A673 (cell line): ENCODE data around the gene VWA7. TPM values are rescaled to one million over a fixed set of nuclear protein-coding genes. Genes with fewer than 3 reads are reported as not detected.

Source experiments
- BruUV-seq: library from RNA; stranded (reverse); fragments of 400-500 nt; replicated peaks from 2 replicates; lab custom pipeline; 2021; lab: Mats Ljungman, UMichigan
- CTCF ChIA-PET: fragments of 300-600 bp; sonication (Branson Sonifier 250); formaldehyde crosslinking; loops from one replicate; lab custom pipeline; 2022; ENCODE audit warnings: antibody characterized with exemption; lab: Charles Lee
- POLR2A ChIA-PET: fragments of 300-600 bp; sonication (Branson Sonifier 250); formaldehyde crosslinking; loops from one replicate; lab custom pipeline; 2022; ENCODE audit warnings: antibody characterized with exemption; ENCODE audit not compliant: low non-redundant PET; lab: Charles Lee
- DNase-seq: peaks from one replicate; pipeline ENCODE4 v3.0.0-alpha.2; 2015; ENCODE audit warnings: low spot score
- H3K27ac ChIP-seq: fragments of 200-600 bp; sonication (generic); 2 replicates; pipeline ENCODE4 v1.5.1; 2016; ENCODE audit warnings: mixed run types, low read depth, mild to moderate bottlenecking, mixed read lengths, antibody characterized with exemption, low read length; ENCODE audit not compliant: poor library complexity, severe bottlenecking
- H3K27me3 ChIP-seq: fragments of 200-600 bp; sonication (generic); replicated peaks from 2 replicates; pipeline ENCODE4 v1.6.1; 2017; ENCODE audit warnings: mixed run types, low read depth, mild to moderate bottlenecking, mixed read lengths, antibody characterized with exemption, low read length; ENCODE audit not compliant: insufficient read depth, poor library complexity
- H3K36me3 ChIP-seq: fragments of 200-600 bp; sonication (generic); 2 replicates; pipeline ENCODE4 v1.6.1; 2016; ENCODE audit warnings: mixed run types, mild to moderate bottlenecking, mixed read lengths, antibody characterized with exemption, low read length; ENCODE audit not compliant: insufficient read depth, poor library complexity, severe bottlenecking
- H3K4me1 ChIP-seq: fragments of 200-600 bp; sonication (generic); 2 replicates; pipeline ENCODE4 v1.6.1; 2017; ENCODE audit warnings: mixed run types, mild to moderate bottlenecking, mixed read lengths, antibody characterized with exemption, low read length; ENCODE audit not compliant: insufficient read depth, poor library complexity, severe bottlenecking
- H3K4me3 ChIP-seq: fragments of 200-600 bp; sonication (generic); 2 replicates; pipeline ENCODE4 v1.5.1; 2016; ENCODE audit warnings: low read depth, mixed run types, mild to moderate bottlenecking, mixed read lengths, low read length; ENCODE audit not compliant: poor library complexity, severe bottlenecking
- H3K9me3 ChIP-seq: fragments of 200-600 bp; sonication (generic); 2 replicates; pipeline ENCODE4 v1.6.1; 2016; ENCODE audit warnings: mixed run types, low read depth, mild to moderate bottlenecking, mixed read lengths, antibody characterized with exemption, low read length; ENCODE audit not compliant: poor library complexity, severe bottlenecking
- EZH2 ChIP-seq: fragments of 200-600 bp; sonication (generic); IDR thresholded peaks from 2 replicates; pipeline ENCODE4 v1.6.1; 2017; ENCODE audit warnings: borderline replicate concordance, low read depth, mild to moderate bottlenecking, mixed read lengths, antibody characterized with exemption, low read length; ENCODE audit not compliant: poor library complexity, severe bottlenecking
- intact Hi-C: fragments of 100-400 bp; cut with micrococcal nuclease; formaldehyde crosslinking; loops from one replicate; pipeline ENCODE4 v1.10.0; 2022; ENCODE audit not compliant: unreplicated experiment
- total RNA-seq: library from RNA; stranded (reverse); gene quantifications from 2 replicates; pipeline ENCODE4 v1.2.3, GENCODE V29; 2021
- TF ChIP-seq, protein P1 (sequence below): fragments of 300-800, 200-600 bp; sonication (generic); conservative IDR thresholded peaks from 2 replicates; pipeline ENCODE4 v1.5.1; 2017; ENCODE audit warnings: low read depth, mild to moderate bottlenecking, antibody characterized with exemption, low read length, moderate library complexity, mixed read lengths

Gene VWA7
- total RNA-seq, 1 experiment from 2014 or later, result 2.8 TPM

DNA sequence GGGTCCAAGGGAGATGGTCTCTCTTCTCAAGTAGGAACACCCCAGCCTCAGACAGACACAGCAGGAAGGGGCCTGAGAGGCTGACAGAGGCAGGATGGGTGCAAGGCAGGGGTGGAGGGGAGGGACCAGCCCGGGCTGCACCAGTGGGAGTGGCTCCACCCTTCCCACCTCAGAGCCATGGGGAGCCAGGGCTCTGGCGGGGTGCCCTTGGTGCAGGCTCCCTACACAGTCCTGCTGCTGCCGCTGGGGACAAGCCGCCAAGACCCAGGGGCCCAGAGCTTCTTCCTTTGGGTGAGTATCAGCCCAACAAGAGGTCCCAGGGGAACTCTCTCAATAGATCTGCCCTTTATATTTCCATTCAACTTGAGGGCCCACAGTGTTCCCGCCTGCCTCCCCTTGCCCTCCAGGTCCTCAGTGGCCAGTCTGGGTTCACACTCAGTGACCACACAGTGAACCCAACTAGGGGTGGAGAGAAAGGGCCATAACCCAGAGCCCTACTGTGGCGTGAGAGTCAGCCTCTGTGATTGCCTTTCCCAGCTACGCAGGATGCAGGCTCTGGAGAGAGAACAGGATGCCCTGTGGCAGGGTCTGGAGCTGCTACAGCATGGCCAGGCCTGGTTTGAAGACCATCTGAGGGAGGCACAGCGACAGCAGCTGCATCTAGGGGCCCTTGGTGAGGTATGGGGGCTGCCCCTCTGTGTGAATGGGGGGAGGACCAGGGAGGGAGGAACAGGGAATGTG, 14.1 kb downstream of the VWA7 start:
- CTCF ChIA-PET, result no interaction called here
- POLR2A ChIA-PET, result no interaction called here

DNA sequence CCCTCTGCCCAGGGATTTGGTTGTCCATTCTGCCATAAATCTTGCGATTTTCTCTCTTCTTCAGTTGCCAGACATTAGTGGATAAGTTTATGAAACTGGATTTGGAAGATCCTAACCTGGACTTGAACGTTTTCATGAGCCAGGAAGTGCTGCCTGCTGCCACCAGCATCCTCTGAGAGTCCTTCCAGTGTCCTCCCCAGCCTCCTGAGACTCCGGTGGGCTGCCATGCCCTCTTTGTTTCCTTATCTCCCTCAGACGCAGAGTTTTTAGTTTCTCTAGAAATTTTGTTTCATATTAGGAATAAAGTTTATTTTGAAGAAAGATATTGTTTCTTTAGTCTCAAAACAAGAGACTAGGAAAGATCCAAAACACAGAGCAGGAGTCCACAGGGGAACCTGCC, 14.8 kb downstream of the VWA7 start, which contains the start of gene SAPCD1:
Gene SAPCD1 (plus strand): TSS at position 301 of the 400 bp plus-strand sequence. CDS start 399 bp downstream, outside the sequence.
- ChIA-PET CTCF (no interaction called here), POLR2A (no interaction called here)
- H3K27ac ChIP-seq, result peak within 1 kb of the TSS; percentile 57

More for the DNA sequence above, 14.1 kb downstream of the VWA7 start:
- Histone ChIP-seq H3K27me3 (no peaks in the 10 kb centered on the region), H3K9me3 (no peaks in the 10 kb centered on the region), H3K4me3 (no peak overlapping the region), H3K36me3 (peaks cover 58% of the 10 kb centered on the region), H3K27ac (peak overlapping the region; percentile 57), H3K4me1 (no peaks in the 10 kb centered on the region)
- no TSS peak for BruUV-seq
- intact Hi-C loops, result no loop called here
- no peak for TF ChIP-seq EZH2
- TF ChIP-seq, protein P1, sequence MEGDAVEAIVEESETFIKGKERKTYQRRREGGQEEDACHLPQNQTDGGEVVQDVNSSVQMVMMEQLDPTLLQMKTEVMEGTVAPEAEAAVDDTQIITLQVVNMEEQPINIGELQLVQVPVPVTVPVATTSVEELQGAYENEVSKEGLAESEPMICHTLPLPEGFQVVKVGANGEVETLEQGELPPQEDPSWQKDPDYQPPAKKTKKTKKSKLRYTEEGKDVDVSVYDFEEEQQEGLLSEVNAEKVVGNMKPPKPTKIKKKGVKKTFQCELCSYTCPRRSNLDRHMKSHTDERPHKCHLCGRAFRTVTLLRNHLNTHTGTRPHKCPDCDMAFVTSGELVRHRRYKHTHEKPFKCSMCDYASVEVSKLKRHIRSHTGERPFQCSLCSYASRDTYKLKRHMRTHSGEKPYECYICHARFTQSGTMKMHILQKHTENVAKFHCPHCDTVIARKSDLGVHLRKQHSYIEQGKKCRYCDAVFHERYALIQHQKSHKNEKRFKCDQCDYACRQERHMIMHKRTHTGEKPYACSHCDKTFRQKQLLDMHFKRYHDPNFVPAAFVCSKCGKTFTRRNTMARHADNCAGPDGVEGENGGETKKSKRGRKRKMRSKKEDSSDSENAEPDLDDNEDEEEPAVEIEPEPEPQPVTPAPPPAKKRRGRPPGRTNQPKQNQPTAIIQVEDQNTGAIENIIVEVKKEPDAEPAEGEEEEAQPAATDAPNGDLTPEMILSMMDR, result no peak
- DNase-seq, result no peak

DNA sequence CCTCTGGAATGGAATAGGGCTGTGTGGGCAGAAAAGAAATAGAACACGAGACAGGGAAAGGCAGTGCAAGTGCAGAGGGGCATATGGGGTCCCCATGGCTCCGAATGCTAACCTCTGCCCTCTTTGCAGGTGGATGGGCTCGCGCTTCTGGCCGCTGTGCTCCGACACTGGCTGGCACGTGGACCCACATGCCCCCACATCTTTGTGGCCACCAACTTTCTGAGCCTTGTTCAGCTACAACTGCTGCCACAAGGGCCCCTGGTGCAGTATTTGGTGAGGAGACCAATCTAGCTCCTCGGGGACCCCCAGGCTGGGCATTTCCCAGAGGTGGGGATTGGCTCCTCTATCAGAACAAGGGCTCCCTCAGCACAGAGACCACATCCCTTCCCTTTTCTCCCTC, 15.8 kb downstream of the VWA7 start:
- no TSS peak for BruUV-seq
- no peak overlapping the region for H3K4me3 ChIP-seq
- CTCF ChIA-PET, result no interaction called here
- POLR2A ChIA-PET, result no interaction called here
- no peak for TF ChIP-seq EZH2
- TF ChIP-seq, protein P1, result no peak
- H3K27me3 ChIP-seq, result no peaks in the 10 kb centered on the region
- no peaks in the 10 kb centered on the region for H3K9me3 ChIP-seq
- H3K4me1 ChIP-seq, result no peaks in the 10 kb centered on the region
- H3K36me3 ChIP-seq, result peaks cover 59% of the 10 kb centered on the region
- no peak for DNase-seq
- H3K27ac ChIP-seq, result no peak overlapping the region
- intact Hi-C loops, result no loop called here

More for the DNA sequence above, 14.8 kb downstream of the VWA7 start, which contains the start of gene SAPCD1:
- H3K4me1 ChIP-seq, result no peaks in the 10 kb centered on the region
- no peaks in the 10 kb centered on the region for H3K9me3 ChIP-seq
- no peaks in the 10 kb centered on the region for H3K27me3 ChIP-seq
- TF ChIP-seq, protein P1, result no peak
- no peak for TF ChIP-seq EZH2
- H3K4me3 ChIP-seq, result no peak within 1 kb of the TSS
- no TSS peak for BruUV-seq
- intact Hi-C loops, result no loop called here
- no peak for DNase-seq
- peaks cover 59% of the 10 kb centered on the region for H3K36me3 ChIP-seq
